Activated effector memory CD4-positive, alpha-beta T cell treated with anti-CD3 and anti-CD28 coated beads, Interleukin-2, amount 50 U/mL, for 16 hours (primary cell): Measurements from ENCODE around the gene SNX5.
A peak's percentile ranks its signal among the peaks of the same experiment; 100 is the strongest.

Experiments
- DNase-seq: peaks from one replicate; pipeline ENCODE4 v3.0.0-alpha.2; 2020

SNX5 gene

GRCh38 chr20:17912916-17913315 is 55.7 kb downstream of the SNX5 start:
- no peak for DNase-seq

DNA sequence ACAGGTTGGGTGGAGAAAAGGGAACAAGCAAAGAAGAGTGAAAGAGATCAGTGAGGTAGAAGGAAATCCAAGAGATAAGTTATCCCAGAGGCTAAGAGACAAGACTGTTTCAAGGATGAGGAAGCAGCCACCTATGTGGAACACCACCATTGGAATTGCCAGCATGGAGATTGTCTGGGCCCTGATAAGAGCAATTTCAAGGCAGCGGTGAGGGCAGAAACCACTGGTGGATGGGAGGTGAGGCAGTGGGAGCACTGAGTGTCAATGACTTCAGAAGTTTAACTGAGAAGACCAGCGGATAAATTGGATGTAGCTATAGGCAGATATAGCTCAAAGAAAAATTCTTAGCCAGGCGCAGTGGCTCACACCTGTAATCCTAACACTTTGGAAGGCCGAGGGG is 56.7 kb downstream of the SNX5 start:
- no peak for DNase-seq

DNA sequence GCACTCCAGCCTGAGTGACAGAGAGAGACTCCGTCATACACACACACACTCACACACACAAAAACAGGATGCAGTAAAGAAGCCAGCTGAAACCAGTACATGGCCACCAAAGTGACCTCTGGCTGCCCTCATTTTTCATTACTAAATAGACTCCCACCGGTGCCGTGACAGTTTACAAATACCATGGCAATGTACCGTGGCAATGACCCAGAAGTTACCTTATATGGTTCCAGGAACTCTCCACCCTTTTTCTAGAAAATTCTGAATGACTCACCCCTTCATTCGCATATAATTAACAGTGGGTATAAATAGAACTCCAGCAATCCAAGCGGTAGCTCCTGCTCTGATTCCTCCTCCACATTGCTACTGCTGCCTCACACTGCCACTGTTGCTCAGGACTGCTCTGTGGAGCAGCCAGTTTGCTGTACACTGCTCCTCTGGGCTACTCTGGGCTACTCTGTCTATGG is 57.7 kb downstream of the SNX5 start:
- DNase-seq = no peak

GRCh38 chr20:17909869-17910321 is 58.7 kb downstream of the SNX5 start:
- DNase-seq = no peak

- no peak for DNase-seq
Measured at GRCh38 chr20:17905544-17905943, 63.0 kb downstream of the SNX5 start.

DNA sequence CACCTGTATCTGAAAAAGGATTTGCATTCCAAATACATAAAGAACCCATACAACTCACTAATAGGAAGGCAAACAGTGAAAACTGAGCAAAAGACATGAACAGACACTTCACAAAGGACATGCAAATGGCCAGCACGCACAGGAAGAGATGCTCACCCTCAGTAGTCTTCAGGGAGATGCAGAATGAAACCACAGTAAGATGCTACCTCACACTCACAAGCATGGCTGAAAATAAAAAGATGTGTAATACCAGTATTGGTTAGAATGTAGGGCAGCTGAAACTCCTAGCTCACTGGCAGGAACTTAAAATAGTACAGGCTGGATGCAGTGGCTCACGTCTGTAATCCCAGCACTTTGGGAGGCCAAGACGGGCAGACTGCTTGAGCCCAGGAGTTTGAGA is 64.6 kb downstream of the SNX5 start:
- DNase-seq = no peak

DNA sequence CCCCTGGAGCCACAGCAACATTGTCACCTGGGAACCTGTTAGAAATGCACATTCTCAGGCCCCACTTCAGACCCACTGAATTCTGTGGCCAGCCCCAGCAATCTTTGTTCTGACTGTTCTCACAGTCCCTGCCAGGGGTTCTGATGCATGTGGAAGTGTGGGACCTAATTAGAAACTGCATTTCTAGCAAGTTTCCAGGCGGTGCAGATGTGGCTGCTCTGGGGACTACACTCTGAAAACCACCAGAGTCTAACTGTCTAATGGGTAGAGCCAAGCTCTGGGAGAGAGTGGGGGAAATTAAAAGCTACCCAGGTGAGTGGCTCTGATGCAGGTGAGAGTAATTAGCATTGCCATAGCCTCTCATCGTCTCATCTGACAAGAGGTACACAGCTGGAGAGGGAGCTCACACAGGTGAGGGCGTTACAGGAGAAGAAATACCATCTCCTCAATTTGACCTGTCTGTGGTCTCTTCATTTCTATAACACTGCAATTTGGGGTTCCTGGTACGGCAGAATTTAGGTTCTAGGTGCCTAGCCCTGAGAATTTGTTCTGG is 66.0 kb downstream of the SNX5 start:
- no peak for DNase-seq

DNA sequence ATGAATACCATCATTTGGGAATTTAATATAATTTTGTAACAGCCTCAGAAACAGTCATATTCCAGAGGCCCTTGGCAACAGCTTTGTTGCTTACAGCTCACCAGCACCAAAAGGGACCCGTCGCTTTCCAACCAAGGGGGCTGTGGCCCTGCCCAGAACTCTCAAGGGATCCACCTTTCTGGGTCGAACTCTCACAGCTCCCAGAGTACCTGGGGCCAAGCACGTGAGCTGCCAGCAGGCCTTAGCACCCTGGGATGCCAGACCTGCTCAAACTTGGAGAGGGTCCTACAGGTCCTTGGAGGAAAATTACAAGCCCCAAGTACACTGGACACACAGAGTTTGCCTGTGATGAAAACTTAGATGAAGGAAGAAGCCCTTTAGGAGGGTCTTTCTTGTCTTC is 66.6 kb downstream of the SNX5 start:
- no peak for DNase-seq

DNA sequence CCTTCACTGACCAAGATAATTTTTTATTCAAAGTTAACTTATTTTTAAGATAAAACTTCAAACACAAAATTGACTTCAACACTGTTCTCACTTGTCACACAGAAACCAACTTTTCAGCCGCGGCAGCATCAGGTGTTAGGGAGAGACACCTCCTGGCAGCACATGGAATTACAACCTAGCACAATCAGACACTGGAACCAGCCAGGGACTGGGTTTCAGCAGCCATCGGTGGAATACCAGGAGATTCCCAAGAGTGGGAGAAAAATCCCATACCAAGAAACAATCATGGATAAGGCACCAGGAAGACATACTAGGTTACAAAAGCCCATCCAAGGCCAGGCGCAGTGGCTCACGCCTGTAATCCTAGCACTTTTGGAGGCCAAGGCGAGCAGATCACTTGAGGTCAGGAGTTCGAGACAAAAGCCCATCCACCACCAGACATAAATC is 70.0 kb downstream of the SNX5 start:
- peak; percentile 83 for DNase-seq

DNA sequence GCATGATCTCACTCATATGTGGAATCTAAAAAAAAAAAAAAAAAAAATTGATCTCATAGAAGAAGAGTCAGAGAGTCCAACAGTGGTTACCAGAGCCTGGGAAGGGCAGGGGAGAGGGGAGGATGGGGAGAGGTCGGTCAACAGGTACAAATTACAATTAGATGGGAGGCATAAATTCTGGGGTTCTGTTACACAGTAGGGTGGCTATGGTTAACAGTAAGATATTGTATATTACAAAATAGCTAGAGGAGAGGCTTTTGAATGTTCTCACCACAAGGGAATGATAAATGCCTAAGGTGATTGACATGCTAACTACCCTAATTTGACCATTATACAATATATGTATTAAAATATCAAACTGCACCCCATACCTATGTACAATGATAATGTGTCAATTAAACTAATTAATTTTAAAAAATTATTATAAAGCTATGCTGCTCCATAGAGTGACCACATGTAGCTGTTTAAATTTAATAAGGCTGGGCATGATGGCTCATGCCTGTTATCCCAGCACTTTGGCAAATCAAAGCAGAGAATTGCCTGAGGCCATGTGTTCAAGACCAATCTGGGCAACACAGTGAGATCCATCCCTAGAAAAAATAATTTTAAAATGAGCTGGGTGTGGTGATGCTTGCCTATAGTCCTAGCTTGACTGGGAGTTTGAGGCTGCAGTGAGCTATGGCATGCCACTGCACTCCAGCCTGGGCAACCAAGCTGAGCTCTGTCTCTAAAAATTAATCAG is 70.9 kb downstream of the SNX5 start:
- DNase-seq = no peak

DNA sequence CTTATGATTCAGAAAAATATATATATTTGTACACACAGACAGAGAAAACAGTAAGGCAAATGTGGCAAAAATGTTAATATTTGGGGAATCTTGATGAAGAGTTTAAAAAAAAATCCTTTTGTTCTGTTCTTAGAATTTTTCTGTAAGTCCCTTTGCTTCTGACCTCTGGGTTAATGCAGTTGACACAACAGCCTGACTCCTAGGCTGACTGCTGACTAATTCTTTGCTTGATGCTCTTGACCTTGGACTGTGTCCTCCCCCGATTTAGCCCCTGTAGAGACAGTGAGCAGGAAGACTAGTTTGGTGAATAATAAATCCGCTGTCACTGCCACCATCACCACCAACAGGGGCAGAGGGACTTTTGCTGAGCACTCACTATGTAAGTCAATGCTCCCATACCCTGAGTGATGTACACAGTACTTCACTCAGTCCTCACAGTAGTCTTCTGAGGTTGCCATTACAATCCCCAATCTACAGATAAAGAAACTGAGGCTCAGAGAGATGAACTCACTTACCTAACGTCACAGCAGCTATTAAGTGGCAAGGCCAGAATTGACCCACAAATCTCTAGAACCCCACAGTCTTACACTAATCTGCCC is 71.7 kb downstream of the SNX5 start:
- no peak for DNase-seq

DNA sequence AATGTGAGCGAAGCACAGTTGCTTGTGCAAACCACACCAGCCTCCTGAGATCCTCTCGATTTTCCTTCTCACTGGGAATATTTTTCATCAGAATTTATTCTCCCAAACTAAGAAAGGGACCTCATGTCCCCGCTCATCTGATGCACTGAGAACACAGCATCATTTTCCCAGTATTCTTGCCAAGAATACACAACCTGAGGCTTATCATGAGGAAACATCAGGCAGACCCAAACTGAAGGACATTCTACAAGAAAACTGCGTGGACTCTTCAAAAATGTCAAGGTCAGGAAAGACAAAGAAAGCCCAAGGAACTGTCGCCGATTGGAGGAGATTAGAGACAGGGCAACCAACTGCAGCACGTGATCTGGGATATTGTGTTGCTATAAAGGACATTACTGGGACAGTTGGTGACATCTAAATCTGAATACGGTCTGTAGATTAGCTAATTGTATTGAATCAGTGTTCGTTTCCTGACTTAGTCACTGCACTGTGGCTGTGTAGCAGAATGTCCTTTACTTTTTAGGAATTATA is 72.3 kb downstream of the SNX5 start:
- DNase-seq = no peak

DNA sequence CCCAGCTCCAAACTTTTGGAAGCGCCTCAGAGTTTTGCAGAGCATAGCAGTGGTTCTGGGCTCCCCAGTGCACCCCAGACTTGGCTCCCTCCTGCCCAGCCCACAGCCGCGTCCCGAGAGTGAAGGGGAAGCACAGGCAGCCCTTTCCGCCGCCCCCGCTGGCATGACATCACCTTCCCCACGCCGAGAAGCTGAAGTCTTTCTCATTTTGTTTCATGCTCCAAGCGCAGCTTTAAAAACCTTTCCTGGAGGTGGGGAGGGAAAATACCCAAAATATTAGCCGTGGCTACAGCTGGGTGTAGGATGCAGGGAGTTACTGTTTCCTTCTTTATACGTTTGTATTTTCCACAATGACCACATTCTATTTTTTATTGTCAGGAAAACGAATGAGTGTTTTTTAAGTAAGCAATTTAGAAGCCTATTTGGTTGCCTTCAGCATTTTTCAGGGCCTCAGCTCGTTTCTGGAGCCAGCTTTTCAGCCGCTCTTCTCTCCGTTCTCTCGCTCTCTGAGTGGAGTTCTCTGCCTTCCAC is 72.9 kb downstream of the SNX5 start:
- DNase-seq = peak; percentile 75

- no peak for DNase-seq
Measured at GRCh38 chr20:17893445-17893844, 75.1 kb downstream of the SNX5 start.

DNA sequence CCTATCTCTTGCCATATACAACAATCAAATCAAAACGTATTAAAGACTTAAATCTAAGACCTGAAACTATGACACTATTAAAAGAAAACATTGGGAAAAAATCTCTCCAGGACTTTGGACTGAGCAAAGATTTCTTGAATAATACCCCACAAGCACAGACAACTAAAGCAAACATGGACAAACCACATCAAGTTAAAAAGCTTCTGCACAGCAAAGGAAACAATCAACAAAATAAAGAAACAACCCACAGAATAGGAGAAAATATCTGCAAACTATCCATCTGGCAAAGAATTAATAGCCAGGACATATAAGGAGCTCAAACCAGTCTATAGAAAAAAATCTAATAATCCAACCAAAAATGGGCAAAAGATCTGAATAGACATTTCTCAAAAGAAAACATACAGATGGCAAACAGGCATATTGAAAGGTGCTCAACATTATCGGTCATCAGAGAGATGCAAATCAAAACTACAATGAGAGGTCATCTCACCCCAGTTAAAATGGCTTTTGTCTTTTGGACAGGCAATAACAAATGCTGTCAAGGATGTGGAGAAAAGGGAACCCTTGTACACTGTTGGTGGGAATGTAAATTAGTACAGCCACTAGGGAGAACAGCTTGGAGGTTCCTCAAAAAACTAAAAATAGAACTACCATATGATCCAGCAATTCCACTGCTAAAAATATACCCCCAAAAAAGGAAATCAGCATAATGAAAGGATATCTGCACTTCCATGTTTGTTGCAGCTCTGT is 76.2 kb downstream of the SNX5 start:
- no peak for DNase-seq
